OCI-LY7 (cell line): ENCODE data around the gene COL16A1. TPM values are rescaled to one million over a fixed set of nuclear protein-coding genes. Genes with fewer than 3 reads are reported as not detected.

Source experiments
- BruUV-seq: library from RNA; stranded (reverse); fragments of 400-500 nt; replicated peaks from 2 replicates; lab custom pipeline; 2021; lab: Mats Ljungman, UMichigan
- CTCF ChIA-PET: fragments of 300-600 bp; sonication (Branson Sonifier 250); formaldehyde crosslinking; loops from one replicate; lab custom pipeline; 2022; ENCODE audit warnings: antibody characterized with exemption; ENCODE audit not compliant: unreplicated experiment; lab: Charles Lee
- POLR2A ChIA-PET: fragments of 300-600 bp; sonication (Branson Sonifier 250); formaldehyde crosslinking; loops from one replicate; lab custom pipeline; 2022; ENCODE audit warnings: antibody characterized with exemption; lab: Charles Lee
- DNase-seq: peaks from one replicate; pipeline ENCODE4 v3.0.0-alpha.2; 2015; ENCODE audit warnings: low spot score
- H2AFZ ChIP-seq: fragments of 200-600 bp; sonication (generic), shearing (Covaris generic); 2 replicates; pipeline ENCODE4 v1.6.1; 2014; ENCODE audit warnings: mild to moderate bottlenecking, antibody characterized with exemption, low read length, moderate library complexity
- H3K27ac ChIP-seq: fragments of 200-600 bp; sonication (generic); 2 replicates; pipeline ENCODE4 v1.5.1; 2014; ENCODE audit warnings: mixed run types, low read depth, mild to moderate bottlenecking, moderate library complexity, low read length, inconsistent platforms; ENCODE audit not compliant: poor library complexity, severe bottlenecking
- H3K36me3 ChIP-seq: fragments of 200-600 bp; sonication (generic); 2 replicates; pipeline ENCODE4 v1.6.1; 2014; ENCODE audit warnings: mild to moderate bottlenecking, antibody characterized with exemption, low read length, moderate library complexity, mixed read lengths; ENCODE audit not compliant: insufficient read depth
- H3K4me1 ChIP-seq: fragments of 200-600 bp; sonication (generic); 2 replicates; pipeline ENCODE4 v1.5.1; 2014; ENCODE audit warnings: mild to moderate bottlenecking, low read length; ENCODE audit not compliant: insufficient read depth, poor library complexity, severe bottlenecking
- H3K4me2 ChIP-seq: fragments of 200-600 bp; sonication (generic); 2 replicates; pipeline ENCODE4 v1.6.1; 2014; ENCODE audit warnings: mild to moderate bottlenecking, low read length
- H3K4me3 ChIP-seq: fragments of 200-600 bp; sonication (generic); 2 replicates; pipeline ENCODE4 v1.5.1; 2014; ENCODE audit warnings: mild to moderate bottlenecking, low read depth, low read length; ENCODE audit not compliant: poor library complexity, severe bottlenecking
- H3K79me2 ChIP-seq: fragments of 200-600 bp; sonication (generic); 2 replicates; pipeline ENCODE4 v1.6.1; 2016; ENCODE audit warnings: low read depth, mild to moderate bottlenecking, low read length, moderate library complexity, mixed read lengths; ENCODE audit not compliant: insufficient read depth
- H3K9me2 ChIP-seq: fragments of 200-600 bp; sonication (generic); 2 replicates; pipeline ENCODE4 v1.6.1; 2016; ENCODE audit warnings: mild to moderate bottlenecking, low read length, mixed read lengths; ENCODE audit not compliant: insufficient read depth
- H3K9me3 ChIP-seq: fragments of 200-600 bp; sonication (generic); 2 replicates; pipeline ENCODE4 v1.6.1; 2014; ENCODE audit warnings: mild to moderate bottlenecking, mixed run types, low read length, mixed read lengths
- H4K20me1 ChIP-seq: fragments of 200-600 bp; sonication (generic); 2 replicates; pipeline ENCODE4 v1.6.1; 2014; ENCODE audit warnings: mild to moderate bottlenecking, antibody characterized with exemption, low read length, moderate library complexity, mixed read lengths; ENCODE audit not compliant: insufficient read depth
- EZH2phosphoT487 ChIP-seq: fragments of 200-600 bp; sonication (generic); IDR thresholded peaks from 2 replicates; pipeline ENCODE4 v1.6.1; 2018; ENCODE audit warnings: low read depth, borderline replicate concordance, mild to moderate bottlenecking, mixed run types, antibody characterized with exemption, low read length, moderate library complexity, mixed read lengths
- intact Hi-C: fragments of 100-400 bp; cut with micrococcal nuclease; formaldehyde crosslinking; loops from one replicate; pipeline ENCODE4 v1.10.0; 2022; ENCODE audit not compliant: unreplicated experiment
- total RNA-seq, 2 experiments: library from RNA; depleted of rRNA in 1 of 2; stranded (reverse); fragments of >200 nt in 1 of 2; shearing (Covaris generic) in 1 of 2; gene quantifications; 2 replicates each; pipeline ENCODE4 v1.2.3, GENCODE V29; 2014 to 2022
- TF ChIP-seq, protein P1 (sequence below): fragments of 200-600 bp; sonication (generic); conservative IDR thresholded peaks from 2 replicates; pipeline ENCODE4 v1.5.1; 2014; ENCODE audit warnings: mild to moderate bottlenecking, antibody characterized with exemption, low read length, moderate library complexity, mixed read lengths

The COL16A1 gene
- total RNA-seq, 2 experiments from 2014 or later = not detected

DNA sequence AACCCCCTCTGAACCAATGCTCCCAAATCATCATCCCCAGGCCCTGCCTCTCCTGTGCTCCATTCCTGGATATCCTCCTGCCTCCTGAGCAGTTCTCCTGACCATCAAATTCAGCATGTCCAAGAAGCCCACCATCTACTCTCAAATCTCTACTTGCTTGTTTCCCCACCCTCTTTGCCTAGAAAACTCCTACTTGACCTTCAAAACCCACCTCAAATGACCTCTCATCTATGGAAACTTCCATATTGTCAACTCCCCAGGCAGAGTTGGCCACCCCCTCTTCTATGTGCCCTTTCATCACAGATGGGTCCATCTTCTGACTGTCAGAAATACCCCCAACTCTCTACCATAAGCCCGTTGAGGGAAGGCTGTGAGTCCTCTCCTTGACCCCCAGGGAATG lies 43.5 kb upstream of the COL16A1 start:
- Histone ChIP-seq H3K9me3 (no peaks in the 10 kb centered on the region), H4K20me1 (peaks cover 4% of the 10 kb centered on the region; the same call in 1 of the 2 replicates), H2AFZ (no peak overlapping the region), H3K9me2 (no peaks in the 10 kb centered on the region), H3K4me1 (peaks cover 60% of the 10 kb centered on the region), H3K36me3 (no peaks in the 10 kb centered on the region), H3K4me2 (no peak overlapping the region), H3K4me3 (no peak overlapping the region), H3K79me2 (no peaks in the 10 kb centered on the region), H3K27ac (no peak overlapping the region)
- no peak for TF ChIP-seq EZH2phosphoT487
- TF ChIP-seq, protein P1, sequence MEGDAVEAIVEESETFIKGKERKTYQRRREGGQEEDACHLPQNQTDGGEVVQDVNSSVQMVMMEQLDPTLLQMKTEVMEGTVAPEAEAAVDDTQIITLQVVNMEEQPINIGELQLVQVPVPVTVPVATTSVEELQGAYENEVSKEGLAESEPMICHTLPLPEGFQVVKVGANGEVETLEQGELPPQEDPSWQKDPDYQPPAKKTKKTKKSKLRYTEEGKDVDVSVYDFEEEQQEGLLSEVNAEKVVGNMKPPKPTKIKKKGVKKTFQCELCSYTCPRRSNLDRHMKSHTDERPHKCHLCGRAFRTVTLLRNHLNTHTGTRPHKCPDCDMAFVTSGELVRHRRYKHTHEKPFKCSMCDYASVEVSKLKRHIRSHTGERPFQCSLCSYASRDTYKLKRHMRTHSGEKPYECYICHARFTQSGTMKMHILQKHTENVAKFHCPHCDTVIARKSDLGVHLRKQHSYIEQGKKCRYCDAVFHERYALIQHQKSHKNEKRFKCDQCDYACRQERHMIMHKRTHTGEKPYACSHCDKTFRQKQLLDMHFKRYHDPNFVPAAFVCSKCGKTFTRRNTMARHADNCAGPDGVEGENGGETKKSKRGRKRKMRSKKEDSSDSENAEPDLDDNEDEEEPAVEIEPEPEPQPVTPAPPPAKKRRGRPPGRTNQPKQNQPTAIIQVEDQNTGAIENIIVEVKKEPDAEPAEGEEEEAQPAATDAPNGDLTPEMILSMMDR = no peak
- intact Hi-C loops = no loop called here
- no peak for DNase-seq
- POLR2A ChIA-PET = no interaction called here
- BruUV-seq = no TSS peak
- CTCF ChIA-PET = no interaction called here

DNA sequence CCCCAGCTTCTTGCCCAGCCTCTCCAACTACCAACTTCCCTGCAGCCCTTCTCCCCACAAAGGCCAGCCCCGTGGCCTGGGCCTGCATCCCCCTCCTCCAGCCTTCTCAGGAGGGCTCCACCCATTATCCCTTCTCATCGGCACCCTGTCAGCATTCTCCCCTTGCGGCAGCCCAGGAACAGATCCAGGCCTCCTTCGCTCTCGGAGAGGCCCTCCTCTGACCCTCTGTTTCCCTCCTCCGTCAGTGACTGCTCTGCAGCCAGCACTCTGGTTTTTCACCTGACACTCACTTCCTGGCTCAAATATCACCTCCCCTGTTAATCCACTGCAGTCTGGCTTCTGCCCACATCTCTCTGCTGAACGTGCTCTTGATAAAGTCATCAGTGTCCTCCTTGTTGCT lies 42.9 kb upstream of the COL16A1 start:
- BruUV-seq = no TSS peak
- no peak overlapping the region for H3K4me3 ChIP-seq
- no peaks in the 10 kb centered on the region for H3K9me3 ChIP-seq
- H3K4me2 ChIP-seq = no peak overlapping the region
- no peaks in the 10 kb centered on the region for H3K9me2 ChIP-seq
- CTCF ChIA-PET = interaction anchor here (0.6 to 1.7 kb wide), 3 partner anchors 41 to 102 kb away, joined by 3 to 13 read pairs (median 3); no protein-coding TSS in a partner anchor
- no peak overlapping the region for H3K27ac ChIP-seq
- POLR2A ChIA-PET = no interaction called here
- DNase-seq = no peak
- no peaks in the 10 kb centered on the region for H3K36me3 ChIP-seq
- no peak overlapping the region for H2AFZ ChIP-seq
- peaks cover 54% of the 10 kb centered on the region for H3K4me1 ChIP-seq
- intact Hi-C loops = no loop called here
- no peaks in the 10 kb centered on the region; the same call in 1 of the 2 replicates for H4K20me1 ChIP-seq
- H3K79me2 ChIP-seq = no peaks in the 10 kb centered on the region
- TF ChIP-seq, protein P1 = no peak
- TF ChIP-seq EZH2phosphoT487 = no peak

DNA sequence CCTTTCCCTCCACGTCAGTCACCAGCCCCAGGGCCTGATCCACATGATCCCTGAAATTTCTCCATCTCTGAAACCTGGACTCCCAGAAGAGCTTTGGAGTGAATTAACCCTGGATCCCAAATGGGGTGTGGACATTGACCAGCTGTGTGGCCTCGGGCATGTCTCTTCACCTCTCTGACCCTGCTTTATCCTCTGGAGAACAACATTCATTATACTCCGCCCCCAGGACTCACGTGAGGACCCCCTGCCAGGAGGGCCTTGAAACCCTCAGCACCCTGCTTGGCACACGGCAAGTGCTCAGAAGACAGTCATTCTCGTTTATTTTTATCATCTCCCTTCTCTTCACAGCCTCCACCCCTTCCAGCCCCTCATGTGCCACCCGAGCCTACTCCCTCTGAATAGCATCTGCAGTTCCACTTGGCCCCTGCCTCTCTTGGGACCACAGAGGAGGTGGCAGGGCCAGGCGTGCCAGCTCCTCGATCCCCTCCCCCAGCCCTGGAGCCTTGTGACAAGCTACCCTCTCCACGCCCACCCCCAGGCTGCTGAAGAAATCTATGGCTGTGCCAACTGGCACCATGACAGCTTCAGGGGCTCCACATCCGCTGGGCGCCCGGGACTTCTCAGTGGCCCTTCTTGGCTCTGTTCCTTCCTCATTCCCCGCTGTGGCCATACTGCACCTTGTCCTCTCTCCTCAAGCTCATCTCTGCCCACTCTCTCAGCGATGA lies 42.3 kb upstream of the COL16A1 start:
- CTCF ChIA-PET = interaction anchor here (0.5 to 1.8 kb wide), 11 partner anchors 11 to 103 kb away, joined by 3 to 13 read pairs (median 4); no protein-coding TSS in a partner anchor
- Histone ChIP-seq H3K79me2 (no peaks in the 10 kb centered on the region), H2AFZ (no peak overlapping the region; the same call in 1 of the 2 replicates), H3K4me1 (peaks cover 48% of the 10 kb centered on the region), H3K9me3 (no peaks in the 10 kb centered on the region), H3K9me2 (no peaks in the 10 kb centered on the region), H3K27ac (peak overlapping the region; percentile 80), H3K4me2 (peak overlapping the region; percentile 83), H3K36me3 (no peaks in the 10 kb centered on the region), H4K20me1 (no peaks in the 10 kb centered on the region; the same call in 1 of the 2 replicates), H3K4me3 (no peak overlapping the region)
- intact Hi-C loops = loop anchor here (1.0 kb wide), 3 partner anchors 32 to 82 kb away; no protein-coding TSS in a partner anchor
- DNase-seq = no peak
- no TSS peak for BruUV-seq
- POLR2A ChIA-PET = interaction anchor here (0.6 kb wide), 2 partner anchors 32 to 81 kb away, joined by 3 to 4 read pairs; no protein-coding TSS in a partner anchor
- no peak for TF ChIP-seq EZH2phosphoT487
- TF ChIP-seq, protein P1 = no peak; the same call in 1 of the 2 replicates
